HCT116 (cell line): ENCODE data around the gene MFAP2.

Experiments used
- EZH2 ChIP-seq: fragments of 200-600 bp; sonication (generic); IDR thresholded peaks from 2 replicates; pipeline ENCODE4 v1.6.1; 2017; ENCODE audit warnings: antibody characterized with exemption, mixed run types
- POLR2AphosphoS5 ChIP-seq: IDR thresholded peaks from 2 replicates; pipeline ENCODE4 v1.6.1; 2011; ENCODE audit warnings: mild to moderate bottlenecking, low read depth, low read length, moderate library complexity
- RAD21 ChIP-seq: IDR thresholded peaks from 2 replicates; pipeline ENCODE4 v1.6.1; 2012; ENCODE audit warnings: low read depth, mild to moderate bottlenecking
- TF ChIP-seq, protein P1 (sequence below), 3 experiments: fragments of 200-600 bp in 1 of 3; sonication (generic) in 1 of 3; IDR thresholded peaks in 2 of 3; conservative IDR thresholded peaks in 1 of 3; 2 replicates each; pipeline ENCODE4 v1.5.1; 2012 to 2017; ENCODE audit warnings: low read depth in 2 of 3, low read length in 2 of 3, antibody characterized with exemption in 1 of 3, borderline replicate concordance in 1 of 3, control low read depth in 1 of 3, mild to moderate bottlenecking in 1 of 3, mixed read lengths in 1 of 3, mixed run types in 1 of 3, moderate library complexity in 1 of 3; ENCODE audit not compliant: insufficient read depth in 1 of 3
- TF ChIP-seq, protein P2 (sequence below): IDR thresholded peaks from 2 replicates; pipeline ENCODE4 v1.6.1; 2011; ENCODE audit warnings: mild to moderate bottlenecking, low read length, moderate library complexity; ENCODE audit not compliant: insufficient replicate concordance; ENCODE audit errors: extremely low read depth

DNA sequence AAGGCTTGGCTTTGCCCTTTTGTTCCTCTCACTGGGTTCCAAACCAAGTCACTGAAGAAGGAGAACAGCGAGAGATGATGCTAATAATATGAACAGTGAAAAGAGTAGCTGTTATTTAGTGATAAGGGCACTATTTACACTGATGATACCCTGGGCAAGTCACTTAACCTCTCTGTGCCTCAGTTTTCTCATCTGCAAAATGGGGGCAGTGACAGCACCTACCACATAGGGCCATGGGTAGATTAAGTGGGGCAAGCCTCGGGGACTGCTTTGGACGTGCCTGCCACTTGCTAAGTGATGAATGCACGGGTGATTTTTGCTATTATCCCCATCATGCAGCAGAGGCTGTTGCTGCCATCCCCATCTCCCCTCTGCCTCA, 22.1 kb upstream of the MFAP2 start:
- TF ChIP-seq, protein P1, sequence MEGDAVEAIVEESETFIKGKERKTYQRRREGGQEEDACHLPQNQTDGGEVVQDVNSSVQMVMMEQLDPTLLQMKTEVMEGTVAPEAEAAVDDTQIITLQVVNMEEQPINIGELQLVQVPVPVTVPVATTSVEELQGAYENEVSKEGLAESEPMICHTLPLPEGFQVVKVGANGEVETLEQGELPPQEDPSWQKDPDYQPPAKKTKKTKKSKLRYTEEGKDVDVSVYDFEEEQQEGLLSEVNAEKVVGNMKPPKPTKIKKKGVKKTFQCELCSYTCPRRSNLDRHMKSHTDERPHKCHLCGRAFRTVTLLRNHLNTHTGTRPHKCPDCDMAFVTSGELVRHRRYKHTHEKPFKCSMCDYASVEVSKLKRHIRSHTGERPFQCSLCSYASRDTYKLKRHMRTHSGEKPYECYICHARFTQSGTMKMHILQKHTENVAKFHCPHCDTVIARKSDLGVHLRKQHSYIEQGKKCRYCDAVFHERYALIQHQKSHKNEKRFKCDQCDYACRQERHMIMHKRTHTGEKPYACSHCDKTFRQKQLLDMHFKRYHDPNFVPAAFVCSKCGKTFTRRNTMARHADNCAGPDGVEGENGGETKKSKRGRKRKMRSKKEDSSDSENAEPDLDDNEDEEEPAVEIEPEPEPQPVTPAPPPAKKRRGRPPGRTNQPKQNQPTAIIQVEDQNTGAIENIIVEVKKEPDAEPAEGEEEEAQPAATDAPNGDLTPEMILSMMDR (IDR thresholded peaks at IDR 0.05 in 2 of 3, conservative IDR thresholded peaks at IDR 0.05 in 1 of 3; ENCODE audit: borderline replicate concordance in 1 of 3, insufficient read depth in 1 of 3, low read depth in 2 of 3, low read length in 2 of 3), result no peak
- no peak for TF ChIP-seq POLR2AphosphoS5
- no peak for TF ChIP-seq RAD21
- TF ChIP-seq, protein P2, sequence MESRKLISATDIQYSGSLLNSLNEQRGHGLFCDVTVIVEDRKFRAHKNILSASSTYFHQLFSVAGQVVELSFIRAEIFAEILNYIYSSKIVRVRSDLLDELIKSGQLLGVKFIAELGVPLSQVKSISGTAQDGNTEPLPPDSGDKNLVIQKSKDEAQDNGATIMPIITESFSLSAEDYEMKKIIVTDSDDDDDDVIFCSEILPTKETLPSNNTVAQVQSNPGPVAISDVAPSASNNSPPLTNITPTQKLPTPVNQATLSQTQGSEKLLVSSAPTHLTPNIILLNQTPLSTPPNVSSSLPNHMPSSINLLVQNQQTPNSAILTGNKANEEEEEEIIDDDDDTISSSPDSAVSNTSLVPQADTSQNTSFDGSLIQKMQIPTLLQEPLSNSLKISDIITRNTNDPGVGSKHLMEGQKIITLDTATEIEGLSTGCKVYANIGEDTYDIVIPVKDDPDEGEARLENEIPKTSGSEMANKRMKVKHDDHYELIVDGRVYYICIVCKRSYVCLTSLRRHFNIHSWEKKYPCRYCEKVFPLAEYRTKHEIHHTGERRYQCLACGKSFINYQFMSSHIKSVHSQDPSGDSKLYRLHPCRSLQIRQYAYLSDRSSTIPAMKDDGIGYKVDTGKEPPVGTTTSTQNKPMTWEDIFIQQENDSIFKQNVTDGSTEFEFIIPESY, result no peak
- no peak for TF ChIP-seq EZH2
